ENCODE results near the gene BAG1.

Gene BAG1

GRCh38 chr9:33230756-33231622, 33.5 kb downstream of the BAG1 start:
- Histone ChIP-seq H3K27ac (no peak overlapping the region), H3K4me1 (ENCODE audit: control insufficient read depth in 1 of 2, insufficient read depth in 1 of 2, low read depth in 1 of 2, low read length in 1 of 2) (peaks cover 20% of the 10 kb centered on the region in 2 experiments)

GRCh38 chr9:33229359-33230114, 35.0 kb downstream of the BAG1 start:
- no peaks in the 10 kb centered on the region for H3K9me3 ChIP-seq
- H3K36me3 ChIP-seq: no peaks in the 10 kb centered on the region
- H3K4me3 ChIP-seq (ENCODE audit: low read depth in 1 of 2, low read length in 1 of 2): no peak overlapping the region
- no peak for TF ChIP-seq CTCF (IDR thresholded peaks at IDR 0.05)
- peaks cover 25 to 28% of the 10 kb centered on the region in 2 experiments for H3K4me1 ChIP-seq (ENCODE audit: control insufficient read depth in 1 of 2, insufficient read depth in 1 of 2, low read depth in 1 of 2, low read length in 1 of 2)
- H3K27ac ChIP-seq: no peak overlapping the region
- H3K27me3 ChIP-seq: no peaks in the 10 kb centered on the region

More at GRCh38 chr9:33230756-33231622, 33.5 kb downstream of the BAG1 start:
- Histone ChIP-seq H3K9me3 (no peaks in the 10 kb centered on the region), H3K36me3 (no peaks in the 10 kb centered on the region), H3K27me3 (no peaks in the 10 kb centered on the region), H3K4me3 (ENCODE audit: low read depth in 1 of 2, low read length in 1 of 2) (no peak overlapping the region)
- TF ChIP-seq CTCF (IDR thresholded peaks at IDR 0.05): no peak

DNA sequence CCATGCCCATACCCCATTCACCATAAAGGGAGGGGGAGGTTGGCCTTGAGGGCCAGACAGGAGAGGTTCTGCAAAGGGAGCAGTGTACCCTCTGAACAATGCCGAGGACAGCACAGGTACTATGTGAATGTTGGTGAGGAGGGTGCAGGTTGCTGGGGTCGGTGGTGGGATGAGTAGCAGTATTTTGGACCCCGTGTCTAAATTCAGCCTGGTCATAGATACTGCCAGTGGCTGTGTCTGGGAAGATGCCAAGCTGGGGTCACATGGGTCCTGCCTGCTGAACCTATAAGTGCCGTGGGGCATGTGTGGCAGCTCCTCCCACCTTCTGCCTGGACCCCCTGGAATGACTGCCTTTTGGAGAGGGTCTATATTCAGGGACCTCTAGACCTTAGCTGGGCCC, 35.9 kb downstream of the BAG1 start:
- Histone ChIP-seq H3K27me3 (no peaks in the 10 kb centered on the region), H3K4me3 (ENCODE audit: low read depth in 1 of 2, low read length in 1 of 2) (no peak overlapping the region), H3K4me1 (ENCODE audit: control insufficient read depth in 1 of 2, insufficient read depth in 1 of 2, low read depth in 1 of 2, low read length in 1 of 2) (peaks cover 25 to 28% of the 10 kb centered on the region in 2 experiments), H3K27ac (no peak overlapping the region), H3K9me3 (no peaks in the 10 kb centered on the region), H3K36me3 (no peaks in the 10 kb centered on the region)
- TF ChIP-seq CTCF (IDR thresholded peaks at IDR 0.05): no peak

GRCh38 chr9:33227741-33228140, 36.8 kb downstream of the BAG1 start:
- peak overlapping the region; percentile 39 to 41 for H3K4me3 ChIP-seq (ENCODE audit: low read depth in 1 of 2, low read length in 1 of 2)
- no peaks in the 10 kb centered on the region for H3K9me3 ChIP-seq
- peaks cover 25 to 28% of the 10 kb centered on the region in 2 experiments for H3K4me1 ChIP-seq (ENCODE audit: control insufficient read depth in 1 of 2, insufficient read depth in 1 of 2, low read depth in 1 of 2, low read length in 1 of 2)
- H3K27ac ChIP-seq: peak overlapping the region; percentile 90
- no peaks in the 10 kb centered on the region for H3K27me3 ChIP-seq
- no peaks in the 10 kb centered on the region for H3K36me3 ChIP-seq
- TF ChIP-seq CTCF (IDR thresholded peaks at IDR 0.05): no peak

- no peaks in the 10 kb centered on the region for H3K9me3 ChIP-seq
- TF ChIP-seq CTCF (IDR thresholded peaks at IDR 0.05): no peak
- H3K36me3 ChIP-seq: no peaks in the 10 kb centered on the region
- H3K4me1 ChIP-seq (ENCODE audit: control insufficient read depth in 1 of 2, insufficient read depth in 1 of 2, low read depth in 1 of 2, low read length in 1 of 2): peaks cover 25 to 28% of the 10 kb centered on the region in 2 experiments
- H3K4me3 ChIP-seq (ENCODE audit: low read depth in 1 of 2, low read length in 1 of 2): peak overlapping the region; percentile 39 to 41
- peak overlapping the region; percentile 90 for H3K27ac ChIP-seq
- H3K27me3 ChIP-seq: no peaks in the 10 kb centered on the region
Measured at GRCh38 chr9:33227008-33227398, 37.5 kb downstream of the BAG1 start.

All from neutrophil (primary cell).